ENCODE data around the gene TLL1. TPM values are rescaled to one million over a fixed set of nuclear protein-coding genes. Genes with fewer than 3 reads are reported as not detected.

TLL1 gene
- total RNA-seq (2013): not detected
- polyA plus RNA-seq: not detected
- polyA minus RNA-seq: not detected in 2 replicates
- 0 to 2.9 (median 0.08) reads per million in 11 experiments for total RNA-seq

- H3K4me1 ChIP-seq (ENCODE audit: control insufficient read depth in 1 of 2, insufficient read depth in 2 of 2, low read length in 2 of 2): no peaks in the 10 kb centered on the region
- Mint-ChIP-seq H3K27me3 (ENCODE audit: low read depth in 3 of 3) (peaks cover 46 to 54% (median 49%) of the 10 kb centered on the region in 3 donors), H3K27ac (peak within 1 kb of the TSS in 1 of 7 donors; percentile 1), H3K4me3 (peak within 1 kb of the TSS in 1 of 2 donors; percentile 79), H3K4me1 (peaks cover 1% of the 10 kb centered on the region), H3K9me3 (peaks cover 0 to 6% (median 3%) of the 10 kb centered on the region in 7 donors), H3K36me3 (peaks cover 0 to 4% of the 10 kb centered on the region in 2 donors)
- DNase-seq: no peak
- no peaks in the 10 kb centered on the region for H4K20me1 ChIP-seq (ENCODE audit: insufficient read depth, low read length)
- peaks cover 0 to 27% of the 10 kb centered on the region in 2 donors for H3K9me3 ChIP-seq (replicated peaks in 1 of 2; ENCODE audit: control insufficient read depth in 1 of 2, insufficient read depth in 1 of 2, low read length in 2 of 2)
- 7% methylated on average over 6 of the region's 24 CpGs for WGBS (ENCODE audit: insufficient coverage)
- H3K79me2 ChIP-seq (ENCODE audit: insufficient read depth, low read length): no peaks in the 10 kb centered on the region
- intact Hi-C loops (cut with micrococcal nuclease): no loop called here
- no peak within 1 kb of the TSS for H3K4me3 ChIP-seq (replicated peaks in 1 of 3; ENCODE audit: low read depth in 2 of 3, low read length in 3 of 3)
- no peak for TF ChIP-seq CTCF (IDR thresholded peaks at IDR 0.05)
- no peak within 1 kb of the TSS for H3K9ac ChIP-seq (ENCODE audit: insufficient read depth, low read length, poor library complexity, severe bottlenecking)
- H2AFZ ChIP-seq (ENCODE audit: insufficient read depth, low read depth, low read length, poor library complexity, severe bottlenecking): no peak within 1 kb of the TSS
- no peak within 1 kb of the TSS for H3K27ac ChIP-seq (ENCODE audit: low read depth in 1 of 2, low read length in 2 of 2)
- peaks cover 51 to 52% of the 10 kb centered on the region in 2 donors for H3K27me3 ChIP-seq (ENCODE audit: control insufficient read depth in 2 of 2, insufficient read depth in 2 of 2, low read length in 2 of 2)
- peak within 1 kb of the TSS; percentile 12 for H3K4me2 ChIP-seq (replicated peaks; ENCODE audit: extremely low read depth, low read length, poor library complexity, severe bottlenecking)
- H3K36me3 ChIP-seq (replicated peaks in 1 of 2; ENCODE audit: control insufficient read depth in 1 of 2, insufficient read depth in 2 of 2, low read length in 2 of 2): no peaks in the 10 kb centered on the region
These were observed at the start of gene TLL1 for GRCh38 chr4:165872461-165873297. TSS of gene TLL1 (plus strand) at chr4:165873237. CDS start at chr4:165873905, 668 bp downstream.

- peaks cover 0 to 9% (median 2%) of the 10 kb centered on the region in 7 donors for H3K9me3 Mint-ChIP-seq
These were observed 46.9 kb upstream of the TLL1 start for GRCh38 chr4:165826166-165826565.

More at GRCh38 chr4:165826166-165826565, 46.9 kb upstream of the TLL1 start:
- Histone ChIP-seq H3K36me3 (replicated peaks in 1 of 2; ENCODE audit: control insufficient read depth in 1 of 2, insufficient read depth in 2 of 2, low read length in 2 of 2) (no peaks in the 10 kb centered on the region), H4K20me1 (ENCODE audit: insufficient read depth, low read length) (no peaks in the 10 kb centered on the region), H3K9me3 (replicated peaks in 1 of 2; ENCODE audit: control insufficient read depth in 1 of 2, insufficient read depth in 1 of 2, low read length in 2 of 2) (no peaks in the 10 kb centered on the region), H2AFZ (ENCODE audit: insufficient read depth, low read depth, low read length, poor library complexity, severe bottlenecking) (no peak overlapping the region), H3K27ac (ENCODE audit: low read depth in 1 of 2, low read length in 2 of 2) (no peak overlapping the region), H3K4me3 (replicated peaks in 1 of 3; ENCODE audit: low read depth in 2 of 3, low read length in 3 of 3) (no peak overlapping the region), H3K4me2 (replicated peaks; ENCODE audit: extremely low read depth, low read length, poor library complexity, severe bottlenecking) (no peak overlapping the region), H3K4me1 (ENCODE audit: control insufficient read depth in 1 of 2, insufficient read depth in 2 of 2, low read length in 2 of 2) (no peaks in the 10 kb centered on the region), H3K79me2 (ENCODE audit: insufficient read depth, low read length) (no peaks in the 10 kb centered on the region), H3K27me3 (ENCODE audit: control insufficient read depth in 2 of 2, insufficient read depth in 2 of 2, low read length in 2 of 2) (no peaks in the 10 kb centered on the region), H3K9ac (ENCODE audit: insufficient read depth, low read length, poor library complexity, severe bottlenecking) (no peak overlapping the region)
- H3K4me3 Mint-ChIP-seq: no peak overlapping the region
- H3K36me3 Mint-ChIP-seq: no peaks in the 10 kb centered on the region
- 100% methylated on average over 1 of the region's 1 CpG for WGBS (ENCODE audit: insufficient coverage)
- intact Hi-C loops (cut with micrococcal nuclease): no loop called here
- no peak for TF ChIP-seq CTCF (IDR thresholded peaks at IDR 0.05)
- no peaks in the 10 kb centered on the region for H3K4me1 Mint-ChIP-seq
- H3K27ac Mint-ChIP-seq: no peak overlapping the region
- no peaks in the 10 kb centered on the region for H3K27me3 Mint-ChIP-seq (ENCODE audit: low read depth in 3 of 3)
- no peak for DNase-seq

All from CD14-positive monocyte (primary cell).